MM.1S (cell line): ENCODE data around the gene HAGHL.

Source experiments
- CTCF ChIP-seq: fragments of 300-600 bp; sonication (generic); IDR thresholded peaks from 2 replicates; pipeline ENCODE4 v1.5.1; 2016; ENCODE audit warnings: antibody characterized with exemption, low read length, mixed read lengths
- EZH2 ChIP-seq: fragments of 300-600 bp; sonication (generic); optimal IDR thresholded peaks from 2 replicates; pipeline ENCODE3; 2017; ENCODE audit warnings: low read depth, mild to moderate bottlenecking, antibody characterized with exemption, low read length, mixed read lengths

- TF ChIP-seq CTCF: no peak
- no peak for TF ChIP-seq EZH2
Measured at GRCh38 chr16:774086-775001, 47.4 kb downstream of the HAGHL start.
